HepG2 (cell line): ENCODE results near the gene CMTM1. TPM values are rescaled to one million over a fixed set of nuclear protein-coding genes. Genes with fewer than 3 reads are reported as not detected.

Source experiments
- AGO2 ChIP-seq: fragments of 200-400 bp; formaldehyde crosslinking; optimal IDR thresholded peaks from 2 replicates; pipeline ENCODE3; 2017; ENCODE audit warnings: mild to moderate bottlenecking, low read depth, low read length, moderate library complexity
- AKAP8 ChIP-seq: sonication (generic); formaldehyde crosslinking; IDR thresholded peaks from 2 replicates; pipeline ENCODE4 v1.5.1; 2020; ENCODE audit warnings: mild to moderate bottlenecking, missing genetic modification reagents
- CCAR2 ChIP-seq: fragments of 200-400 bp; formaldehyde crosslinking; optimal IDR thresholded peaks from 2 replicates; pipeline ENCODE3; 2018; ENCODE audit warnings: low read depth, mild to moderate bottlenecking, low read length, moderate library complexity
- DR1 ChIP-seq: sonication (generic); formaldehyde crosslinking; IDR thresholded peaks from 2 replicates; pipeline ENCODE4 v1.8.0; 2021; ENCODE audit warnings: mild to moderate bottlenecking, missing genetic modification reagents, inconsistent platforms
- GZF1 ChIP-seq: sonication (generic); formaldehyde crosslinking; IDR thresholded peaks from 2 replicates; pipeline ENCODE4 v1.5.1; 2020; ENCODE audit warnings: mild to moderate bottlenecking, missing genetic modification reagents
- HDAC1 ChIP-seq: sonication (generic); formaldehyde crosslinking; IDR thresholded peaks from 2 replicates; pipeline ENCODE4 v1.5.1; 2020; ENCODE audit warnings: mild to moderate bottlenecking, missing genetic modification reagents
- HDAC2 ChIP-seq: sonication (generic); formaldehyde crosslinking; IDR thresholded peaks from 2 replicates; pipeline ENCODE4 v1.4.0; 2020; ENCODE audit warnings: missing genetic modification reagents
- KDM4B ChIP-seq: sonication (generic); formaldehyde crosslinking; IDR thresholded peaks from 2 replicates; pipeline ENCODE4 v1.4.0; 2020; ENCODE audit warnings: missing genetic modification reagents
- KLF12 ChIP-seq: sonication (generic); formaldehyde crosslinking; IDR thresholded peaks from 2 replicates; pipeline ENCODE4 v1.4.0; 2020; ENCODE audit warnings: missing genetic modification reagents, borderline replicate concordance
- KMT2A ChIP-seq: sonication (generic); formaldehyde crosslinking; IDR thresholded peaks from 2 replicates; pipeline ENCODE4 v1.4.0; 2020; ENCODE audit warnings: missing genetic modification reagents
- POLR2AphosphoS5 ChIP-seq: IDR thresholded peaks from 2 replicates; pipeline ENCODE4 v1.6.1; 2012; ENCODE audit warnings: low read depth, low read length
- SAP130 ChIP-seq: IDR thresholded peaks from 2 replicates; pipeline ENCODE4 v1.6.1; 2016; ENCODE audit warnings: low read depth
- ZFP36L2 ChIP-seq: sonication (generic); formaldehyde crosslinking; IDR thresholded peaks from 2 replicates; pipeline ENCODE4 v1.4.0; 2020; ENCODE audit warnings: missing genetic modification reagents
- ZNF382 ChIP-seq: sonication (generic); formaldehyde crosslinking; IDR thresholded peaks from 2 replicates; pipeline ENCODE4 v1.5.0; 2020; ENCODE audit warnings: missing genetic modification reagents, mild to moderate bottlenecking, borderline replicate concordance
- ZNF501 ChIP-seq: sonication (generic); formaldehyde crosslinking; IDR thresholded peaks from 2 replicates; pipeline ENCODE4 v1.5.1; 2020; ENCODE audit warnings: mild to moderate bottlenecking, moderate library complexity, missing genetic modification reagents
- ZNF564 ChIP-seq: sonication (generic); formaldehyde crosslinking; IDR thresholded peaks from 2 replicates; pipeline ENCODE4 v1.8.1; 2023; ENCODE audit warnings: mild to moderate bottlenecking, missing genetic modification reagents
- ZNF773 ChIP-seq: sonication (generic); formaldehyde crosslinking; IDR thresholded peaks from 2 replicates; pipeline ENCODE4 v1.4.0; 2020; ENCODE audit warnings: missing genetic modification reagents, borderline replicate concordance
- ZNF782 ChIP-seq: sonication (generic); formaldehyde crosslinking; IDR thresholded peaks from 2 replicates; pipeline ENCODE4 v1.4.0; 2020; ENCODE audit warnings: missing genetic modification reagents, mild to moderate bottlenecking, borderline replicate concordance
- polyA plus RNA-seq, 8 experiments: library from polyadenylated mRNA; depleted of rRNA in 3 of 8; stranded (reverse) in 7 of 8; unstranded in 1 of 8; fragments of >200 nt; fragmentation: Illumina TruSeq in 4 of 8; extraction: Trizol in 4 of 8; gene quantifications; 2 replicates each; pipeline versions ENCODE4 v1.2.1 to v1.2.3, GENCODE V29; 2011 to 2016; ENCODE audit warnings: low read depth in 4 of 8, missing spikeins in 1 of 8, mixed read lengths in 1 of 8; ENCODE audit not compliant: insufficient read depth in 1 of 8
- total RNA-seq, 5 experiments: library from RNA; depleted of rRNA; stranded (reverse); fragments of >200 nt; fragmentation: Illumina TruSeq; extraction: Trizol; gene quantifications; 2 replicates each; pipeline ENCODE4 v1.2.3, GENCODE V29; 2016; ENCODE audit warnings: low read depth in 1 of 5
- TF ChIP-seq, protein P1 (sequence below): sonication (generic); formaldehyde crosslinking; IDR thresholded peaks from 2 replicates; pipeline ENCODE4 v1.5.1; 2020; ENCODE audit warnings: mild to moderate bottlenecking, moderate library complexity, missing genetic modification reagents
- TF ChIP-seq, protein P2 (sequence below): IDR thresholded peaks from 2 replicates; pipeline ENCODE4 v1.6.1; 2018; ENCODE audit warnings: missing genetic modification reagents, mild to moderate bottlenecking, missing compliant biosample characterization
- TF ChIP-seq, protein P3 (sequence below): sonication (generic); formaldehyde crosslinking; conservative IDR thresholded peaks from 2 replicates; pipeline ENCODE4 v1.8.1; 2023; ENCODE audit warnings: missing genetic modification reagents
- TF ChIP-seq, protein P4 (sequence below): sonication (generic); formaldehyde crosslinking; IDR thresholded peaks from 2 replicates; pipeline ENCODE4 v1.4.0; 2020; ENCODE audit warnings: missing genetic modification reagents, borderline replicate concordance
- TF ChIP-seq, protein P5 (sequence below): IDR thresholded peaks from 2 replicates; pipeline ENCODE4 v1.6.1; 2016; ENCODE audit warnings: missing compliant biosample characterization, missing genetic modification reagents, borderline replicate concordance

CMTM1 gene
- total and polyA plus RNA-seq, 2 of the 13 experiments (the other 11 are each of a cell fraction or from before 2014, with no cell fraction given), result 1.7 to 2.9 TPM

DNA sequence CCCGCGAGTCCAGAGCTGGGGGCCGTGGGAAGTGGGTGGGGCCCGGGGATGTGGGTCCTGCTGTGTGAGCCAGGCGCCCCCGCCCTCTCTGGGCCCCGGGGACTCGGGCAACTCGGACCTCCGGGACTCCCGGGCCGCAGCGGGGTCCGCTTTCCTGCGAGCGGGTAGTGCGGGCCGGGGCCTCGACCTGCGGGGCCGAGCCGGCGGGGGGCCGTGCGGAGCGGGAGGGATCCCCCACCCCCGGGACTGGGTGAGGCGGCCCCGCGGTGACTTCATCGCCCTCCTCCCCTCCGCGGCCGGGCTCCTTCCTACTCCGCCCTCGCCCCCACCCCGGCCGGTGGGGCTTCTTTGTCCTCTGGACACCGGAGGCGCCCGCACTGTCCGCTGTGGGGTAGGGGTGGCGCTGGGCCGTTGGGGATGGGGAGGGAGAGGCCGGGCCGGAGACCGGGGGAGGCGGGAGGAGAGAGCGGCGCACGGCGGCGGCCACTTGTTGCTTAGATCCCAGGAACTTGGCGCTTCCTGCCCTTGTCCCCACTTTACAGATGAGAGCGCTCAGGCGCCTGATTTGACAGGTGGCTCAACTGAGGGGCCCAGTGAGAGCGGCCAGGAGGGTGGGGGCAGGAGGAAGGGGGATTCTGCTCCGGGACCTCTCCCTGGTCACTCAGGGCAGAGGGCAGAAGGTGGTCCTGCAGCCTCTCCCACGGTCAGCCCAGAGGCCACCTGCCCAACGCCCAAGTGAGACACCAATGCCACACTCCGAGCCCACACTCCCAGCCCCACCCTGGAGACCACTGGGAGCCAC, 39.1 kb downstream of the CMTM1 start (continued):
- TF ChIP-seq, protein P1, sequence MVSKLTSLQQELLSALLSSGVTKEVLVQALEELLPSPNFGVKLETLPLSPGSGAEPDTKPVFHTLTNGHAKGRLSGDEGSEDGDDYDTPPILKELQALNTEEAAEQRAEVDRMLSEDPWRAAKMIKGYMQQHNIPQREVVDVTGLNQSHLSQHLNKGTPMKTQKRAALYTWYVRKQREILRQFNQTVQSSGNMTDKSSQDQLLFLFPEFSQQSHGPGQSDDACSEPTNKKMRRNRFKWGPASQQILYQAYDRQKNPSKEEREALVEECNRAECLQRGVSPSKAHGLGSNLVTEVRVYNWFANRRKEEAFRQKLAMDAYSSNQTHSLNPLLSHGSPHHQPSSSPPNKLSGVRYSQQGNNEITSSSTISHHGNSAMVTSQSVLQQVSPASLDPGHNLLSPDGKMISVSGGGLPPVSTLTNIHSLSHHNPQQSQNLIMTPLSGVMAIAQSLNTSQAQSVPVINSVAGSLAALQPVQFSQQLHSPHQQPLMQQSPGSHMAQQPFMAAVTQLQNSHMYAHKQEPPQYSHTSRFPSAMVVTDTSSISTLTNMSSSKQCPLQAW (CRISPR knock-in tag), result no peak
- TF ChIP-seq POLR2AphosphoS5 (no peak), CCAR2 (no peak), ZNF501 (CRISPR knock-in tag) (no peak), ZNF773 (no peak), SAP130 (CRISPR knock-in tag) (peak; percentile 39), KDM4B (CRISPR knock-in tag) (no peak), ZFP36L2 (CRISPR knock-in tag) (no peak), KLF12 (CRISPR knock-in tag) (no peak), HDAC2 (CRISPR knock-in tag) (no peak), ZNF782 (CRISPR knock-in tag) (no peak), HDAC1 (CRISPR knock-in tag) (peak; percentile 28; the same call in 1 of the 2 replicates), AGO2 (peak; percentile 76), GZF1 (CRISPR knock-in tag) (no peak), ZNF382 (CRISPR knock-in tag) (no peak), AKAP8 (peak; percentile 44; the same call in 1 of the 2 replicates), ZNF564 (CRISPR knock-in tag) (no peak), DR1 (CRISPR knock-in tag) (no peak), KMT2A (CRISPR knock-in tag) (no peak)
- TF ChIP-seq, protein P2, sequence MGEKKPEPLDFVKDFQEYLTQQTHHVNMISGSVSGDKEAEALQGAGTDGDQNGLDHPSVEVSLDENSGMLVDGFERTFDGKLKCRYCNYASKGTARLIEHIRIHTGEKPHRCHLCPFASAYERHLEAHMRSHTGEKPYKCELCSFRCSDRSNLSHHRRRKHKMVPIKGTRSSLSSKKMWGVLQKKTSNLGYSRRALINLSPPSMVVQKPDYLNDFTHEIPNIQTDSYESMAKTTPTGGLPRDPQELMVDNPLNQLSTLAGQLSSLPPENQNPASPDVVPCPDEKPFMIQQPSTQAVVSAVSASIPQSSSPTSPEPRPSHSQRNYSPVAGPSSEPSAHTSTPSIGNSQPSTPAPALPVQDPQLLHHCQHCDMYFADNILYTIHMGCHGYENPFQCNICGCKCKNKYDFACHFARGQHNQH (CRISPR knock-in tag), result no peak
- TF ChIP-seq, protein P3, sequence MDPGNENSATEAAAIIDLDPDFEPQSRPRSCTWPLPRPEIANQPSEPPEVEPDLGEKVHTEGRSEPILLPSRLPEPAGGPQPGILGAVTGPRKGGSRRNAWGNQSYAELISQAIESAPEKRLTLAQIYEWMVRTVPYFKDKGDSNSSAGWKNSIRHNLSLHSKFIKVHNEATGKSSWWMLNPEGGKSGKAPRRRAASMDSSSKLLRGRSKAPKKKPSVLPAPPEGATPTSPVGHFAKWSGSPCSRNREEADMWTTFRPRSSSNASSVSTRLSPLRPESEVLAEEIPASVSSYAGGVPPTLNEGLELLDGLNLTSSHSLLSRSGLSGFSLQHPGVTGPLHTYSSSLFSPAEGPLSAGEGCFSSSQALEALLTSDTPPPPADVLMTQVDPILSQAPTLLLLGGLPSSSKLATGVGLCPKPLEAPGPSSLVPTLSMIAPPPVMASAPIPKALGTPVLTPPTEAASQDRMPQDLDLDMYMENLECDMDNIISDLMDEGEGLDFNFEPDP (CRISPR knock-in tag), result no peak
- TF ChIP-seq, protein P4, sequence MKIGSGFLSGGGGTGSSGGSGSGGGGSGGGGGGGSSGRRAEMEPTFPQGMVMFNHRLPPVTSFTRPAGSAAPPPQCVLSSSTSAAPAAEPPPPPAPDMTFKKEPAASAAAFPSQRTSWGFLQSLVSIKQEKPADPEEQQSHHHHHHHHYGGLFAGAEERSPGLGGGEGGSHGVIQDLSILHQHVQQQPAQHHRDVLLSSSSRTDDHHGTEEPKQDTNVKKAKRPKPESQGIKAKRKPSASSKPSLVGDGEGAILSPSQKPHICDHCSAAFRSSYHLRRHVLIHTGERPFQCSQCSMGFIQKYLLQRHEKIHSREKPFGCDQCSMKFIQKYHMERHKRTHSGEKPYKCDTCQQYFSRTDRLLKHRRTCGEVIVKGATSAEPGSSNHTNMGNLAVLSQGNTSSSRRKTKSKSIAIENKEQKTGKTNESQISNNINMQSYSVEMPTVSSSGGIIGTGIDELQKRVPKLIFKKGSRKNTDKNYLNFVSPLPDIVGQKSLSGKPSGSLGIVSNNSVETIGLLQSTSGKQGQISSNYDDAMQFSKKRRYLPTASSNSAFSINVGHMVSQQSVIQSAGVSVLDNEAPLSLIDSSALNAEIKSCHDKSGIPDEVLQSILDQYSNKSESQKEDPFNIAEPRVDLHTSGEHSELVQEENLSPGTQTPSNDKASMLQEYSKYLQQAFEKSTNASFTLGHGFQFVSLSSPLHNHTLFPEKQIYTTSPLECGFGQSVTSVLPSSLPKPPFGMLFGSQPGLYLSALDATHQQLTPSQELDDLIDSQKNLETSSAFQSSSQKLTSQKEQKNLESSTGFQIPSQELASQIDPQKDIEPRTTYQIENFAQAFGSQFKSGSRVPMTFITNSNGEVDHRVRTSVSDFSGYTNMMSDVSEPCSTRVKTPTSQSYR (CRISPR knock-in tag), result no peak
- TF ChIP-seq, protein P5, sequence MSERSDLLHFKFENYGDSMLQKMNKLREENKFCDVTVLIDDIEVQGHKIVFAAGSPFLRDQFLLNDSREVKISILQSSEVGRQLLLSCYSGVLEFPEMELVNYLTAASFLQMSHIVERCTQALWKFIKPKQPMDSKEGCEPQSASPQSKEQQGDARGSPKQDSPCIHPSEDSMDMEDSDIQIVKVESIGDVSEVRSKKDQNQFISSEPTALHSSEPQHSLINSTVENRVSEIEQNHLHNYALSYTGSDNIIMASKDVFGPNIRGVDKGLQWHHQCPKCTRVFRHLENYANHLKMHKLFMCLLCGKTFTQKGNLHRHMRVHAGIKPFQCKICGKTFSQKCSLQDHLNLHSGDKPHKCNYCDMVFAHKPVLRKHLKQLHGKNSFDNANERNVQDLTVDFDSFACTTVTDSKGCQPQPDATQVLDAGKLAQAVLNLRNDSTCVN (CRISPR knock-in tag), result no peak
